ENCODE data around the gene GLIS1. TPM values are rescaled to one million over a fixed set of nuclear protein-coding genes. Genes with fewer than 3 reads are reported as not detected.

Gene GLIS1
- total RNA-seq, 2 donors from 2014 or later = 0.16 TPM; not detected in 1

DNA sequence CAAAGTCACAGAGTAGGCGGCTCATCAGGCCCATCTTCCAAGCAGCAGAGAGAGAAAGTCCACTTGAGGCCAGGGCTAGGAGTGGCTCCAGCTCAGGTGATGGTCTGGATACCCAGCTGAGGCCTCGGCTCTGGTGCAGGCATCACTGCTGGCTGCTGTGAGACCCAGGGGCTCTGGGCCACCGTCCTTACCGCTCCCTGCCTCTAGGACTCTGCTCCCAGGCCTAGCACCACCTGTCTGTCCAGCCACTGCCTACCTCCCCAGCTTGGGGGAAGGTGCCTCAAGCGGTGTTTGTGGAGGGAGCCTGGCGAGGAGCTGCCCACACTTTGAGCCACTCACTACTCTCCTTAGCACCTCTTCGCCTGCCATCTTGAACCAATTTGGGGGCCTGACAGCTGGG lies 221.9 kb downstream of the GLIS1 start:
- intact Hi-C loops (cut with DNase I) = no loop called here
- no peak for DNase-seq
- H3K36me3 ChIP-seq = no peaks in the 10 kb centered on the region

DNA sequence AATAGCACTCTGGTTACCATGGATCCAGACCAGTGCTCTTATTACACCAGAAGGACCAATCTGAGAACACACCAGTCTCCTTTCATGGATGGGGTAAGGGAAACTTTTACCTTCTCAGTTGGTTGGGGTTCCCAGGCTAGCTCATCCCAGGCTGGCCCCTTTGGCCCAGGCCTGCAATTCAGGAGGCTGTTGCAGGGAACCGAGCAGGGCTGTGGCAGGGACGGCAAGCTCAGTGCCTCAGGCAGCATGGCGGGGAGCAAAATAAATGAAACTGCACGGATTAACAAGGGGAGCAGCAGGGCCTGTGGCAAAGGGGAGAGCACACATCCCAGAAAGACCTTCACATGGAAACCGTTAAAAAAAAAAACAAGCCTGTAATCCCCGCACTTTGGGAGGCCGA lies 222.8 kb downstream of the GLIS1 start:
- TF ChIP-seq, protein P1, sequence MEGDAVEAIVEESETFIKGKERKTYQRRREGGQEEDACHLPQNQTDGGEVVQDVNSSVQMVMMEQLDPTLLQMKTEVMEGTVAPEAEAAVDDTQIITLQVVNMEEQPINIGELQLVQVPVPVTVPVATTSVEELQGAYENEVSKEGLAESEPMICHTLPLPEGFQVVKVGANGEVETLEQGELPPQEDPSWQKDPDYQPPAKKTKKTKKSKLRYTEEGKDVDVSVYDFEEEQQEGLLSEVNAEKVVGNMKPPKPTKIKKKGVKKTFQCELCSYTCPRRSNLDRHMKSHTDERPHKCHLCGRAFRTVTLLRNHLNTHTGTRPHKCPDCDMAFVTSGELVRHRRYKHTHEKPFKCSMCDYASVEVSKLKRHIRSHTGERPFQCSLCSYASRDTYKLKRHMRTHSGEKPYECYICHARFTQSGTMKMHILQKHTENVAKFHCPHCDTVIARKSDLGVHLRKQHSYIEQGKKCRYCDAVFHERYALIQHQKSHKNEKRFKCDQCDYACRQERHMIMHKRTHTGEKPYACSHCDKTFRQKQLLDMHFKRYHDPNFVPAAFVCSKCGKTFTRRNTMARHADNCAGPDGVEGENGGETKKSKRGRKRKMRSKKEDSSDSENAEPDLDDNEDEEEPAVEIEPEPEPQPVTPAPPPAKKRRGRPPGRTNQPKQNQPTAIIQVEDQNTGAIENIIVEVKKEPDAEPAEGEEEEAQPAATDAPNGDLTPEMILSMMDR (IDR thresholded peaks at IDR 0.05) = no peak
- Histone ChIP-seq H3K9me3 (no peaks in the 10 kb centered on the region), H3K27ac (no peak overlapping the region), H3K4me3 (no peak overlapping the region), H3K9ac (ENCODE audit: low read depth in 2 of 2, low read length in 2 of 2) (no peak overlapping the region), H3K27me3 (no peaks in the 10 kb centered on the region), H3K4me1 (no peaks in the 10 kb centered on the region), H3K36me3 (no peaks in the 10 kb centered on the region)
- intact Hi-C loops (cut with DNase I) = no loop called here
- DNase-seq = no peak

More for the DNA sequence above, 221.9 kb downstream of the GLIS1 start:
- H3K4me3 ChIP-seq = no peak overlapping the region
- H3K9me3 ChIP-seq = no peaks in the 10 kb centered on the region
- H3K9ac ChIP-seq (ENCODE audit: low read depth in 2 of 2, low read length in 2 of 2) = no peak overlapping the region
- H3K27ac ChIP-seq = no peak overlapping the region
- no peaks in the 10 kb centered on the region for H3K27me3 ChIP-seq
- TF ChIP-seq, protein P1 (IDR thresholded peaks at IDR 0.05) = no peak
- H3K4me1 ChIP-seq = no peaks in the 10 kb centered on the region

DNA sequence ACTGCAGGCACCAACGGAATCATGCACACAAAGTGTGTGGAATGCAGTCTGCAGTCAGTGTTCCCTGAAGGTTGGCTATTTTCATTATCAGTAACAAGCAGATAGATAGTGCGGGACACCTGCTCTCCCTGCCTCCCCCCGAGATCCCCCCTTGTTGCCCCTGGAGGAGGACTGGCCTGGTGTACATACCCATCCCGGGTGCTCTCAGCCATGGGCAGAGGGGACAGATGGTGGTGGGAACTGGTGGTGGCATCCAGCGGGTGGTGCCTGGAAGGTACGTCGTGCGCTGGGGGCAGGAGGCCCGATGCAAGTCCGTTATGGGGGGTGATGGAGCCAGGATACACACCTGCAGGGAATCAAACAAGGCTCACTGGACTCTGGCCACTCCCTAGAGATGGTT lies 224.5 kb downstream of the GLIS1 start:
- Histone ChIP-seq H3K27me3 (no peaks in the 10 kb centered on the region), H3K9me3 (no peaks in the 10 kb centered on the region), H3K36me3 (no peaks in the 10 kb centered on the region), H3K4me3 (no peak overlapping the region), H3K27ac (no peak overlapping the region), H3K4me1 (no peaks in the 10 kb centered on the region), H3K9ac (ENCODE audit: low read depth in 2 of 2, low read length in 2 of 2) (no peak overlapping the region)
- no peak for DNase-seq
- TF ChIP-seq, protein P1 (IDR thresholded peaks at IDR 0.05) = no peak
- intact Hi-C loops (cut with DNase I) = no loop called here

DNA sequence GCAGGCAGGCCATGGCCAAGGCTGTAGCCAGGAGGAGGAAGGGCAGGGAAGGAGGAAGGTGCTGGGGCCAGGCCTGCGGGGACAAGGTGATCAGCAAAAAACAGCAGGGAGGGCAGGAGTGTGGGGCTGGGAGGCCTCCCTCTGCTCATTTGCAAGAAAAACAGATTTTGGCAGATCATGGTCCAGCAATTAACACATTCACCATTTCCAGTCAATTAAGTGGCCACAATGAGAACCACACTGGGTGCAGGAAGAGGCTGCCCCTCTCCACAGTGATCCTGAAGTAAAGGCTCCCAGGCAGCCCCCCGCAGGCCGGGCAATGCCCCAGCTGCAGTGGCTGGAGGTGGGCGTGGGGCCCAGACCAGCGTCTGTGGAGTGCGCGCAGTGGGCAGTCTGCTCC lies 225.1 kb downstream of the GLIS1 start:
- Histone ChIP-seq H3K27ac (no peak overlapping the region), H3K36me3 (no peaks in the 10 kb centered on the region), H3K27me3 (no peaks in the 10 kb centered on the region), H3K4me1 (no peaks in the 10 kb centered on the region), H3K4me3 (no peak overlapping the region), H3K9ac (ENCODE audit: low read depth in 2 of 2, low read length in 2 of 2) (no peak overlapping the region), H3K9me3 (no peaks in the 10 kb centered on the region)
- no peak for DNase-seq
- TF ChIP-seq, protein P1 (IDR thresholded peaks at IDR 0.05) = no peak
- intact Hi-C loops (cut with DNase I) = no loop called here

DNA sequence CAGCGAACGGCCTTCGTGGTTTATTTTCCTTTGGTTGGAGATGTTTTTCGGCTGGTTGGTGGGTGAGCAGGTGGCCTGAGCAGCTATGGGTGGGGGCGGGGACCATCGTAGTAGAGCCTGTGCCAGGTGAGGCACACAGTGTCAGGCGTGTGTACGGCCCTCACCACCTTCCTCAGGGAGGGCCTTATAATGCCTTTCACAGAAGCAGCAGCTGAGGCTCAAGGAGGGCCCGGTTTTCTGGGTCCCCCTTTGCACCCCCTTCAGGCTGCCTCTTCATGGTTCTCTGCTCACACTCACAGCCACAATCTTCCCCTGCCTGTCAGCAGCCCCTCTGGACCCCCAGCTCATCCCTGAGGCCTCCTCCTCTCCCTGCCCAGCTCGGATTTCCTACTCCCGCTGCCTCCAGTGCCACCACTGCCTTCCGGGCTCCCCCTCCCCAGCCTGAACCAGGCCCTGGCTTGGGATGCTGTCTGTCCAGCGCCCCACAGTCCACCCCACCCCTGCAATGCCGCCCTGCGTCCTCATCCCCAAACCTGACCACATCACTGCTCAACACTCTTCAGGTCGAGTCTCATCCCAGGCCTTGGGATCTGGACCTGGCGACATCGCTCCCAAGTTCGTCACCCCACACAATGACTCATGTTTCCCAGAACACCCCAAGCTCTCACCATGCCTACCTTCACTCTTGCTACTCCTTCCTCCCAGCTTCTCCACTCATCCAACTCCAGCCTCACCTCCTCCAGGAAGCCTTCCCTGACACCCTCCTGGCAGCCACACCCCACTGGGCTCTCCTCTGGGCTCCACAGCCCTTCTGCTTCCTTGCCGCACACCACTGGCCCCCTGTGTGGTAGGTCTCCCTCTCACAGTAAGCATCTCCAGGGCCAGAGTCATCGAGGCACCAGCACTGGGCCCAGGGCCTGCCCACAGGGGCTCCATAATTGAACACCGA lies 225.9 kb downstream of the GLIS1 start:
- H3K36me3 ChIP-seq = no peaks in the 10 kb centered on the region
- H3K27me3 ChIP-seq = no peaks in the 10 kb centered on the region
- no peak overlapping the region for H3K4me3 ChIP-seq
- no peaks in the 10 kb centered on the region for H3K9me3 ChIP-seq
- H3K27ac ChIP-seq = no peak overlapping the region
- H3K9ac ChIP-seq (ENCODE audit: low read depth in 2 of 2, low read length in 2 of 2) = no peak overlapping the region
- intact Hi-C loops (cut with DNase I) = no loop called here
- no peak for DNase-seq
- TF ChIP-seq, protein P1 (IDR thresholded peaks at IDR 0.05) = no peak
- no peaks in the 10 kb centered on the region for H3K4me1 ChIP-seq
